Brain microvascular endothelial cell (primary cell): ENCODE results near the gene LRSAM1.

Source experiments
- DNase-seq: peaks from one replicate; pipeline ENCODE4 v3.0.0-alpha.2; 2020
- H3K27ac ChIP-seq: fragments of 250-450 bp; sonication (Bioruptor Pico); 2 replicates; pipeline ENCODE4 v1.5.1; 2020; ENCODE audit warnings: mild to moderate bottlenecking, moderate library complexity
- H3K27me3 ChIP-seq: fragments of 250-450 bp; sonication (Bioruptor Pico); replicated peaks from 2 replicates; pipeline ENCODE4 v1.5.1; 2020; ENCODE audit warnings: mild to moderate bottlenecking
- H3K36me3 ChIP-seq: fragments of 250-450 bp; sonication (Bioruptor Pico); replicated peaks from 2 replicates; pipeline ENCODE4 v1.5.1; 2020; ENCODE audit warnings: mild to moderate bottlenecking
- H3K4me3 ChIP-seq: 2 replicates; pipeline ENCODE4 v1.5.1; 2011; ENCODE audit warnings: low read depth, mild to moderate bottlenecking, control low read depth, low read length, moderate library complexity
- in situ Hi-C: cut with HindIII; loops from 2 replicates; pipeline ENCODE4 v1.10.0; 2017; ENCODE audit warnings: low sequenced_read_pairs, low pct_ligation_motif_present
- TF ChIP-seq, protein P1 (sequence below): IDR thresholded peaks from 2 replicates; pipeline ENCODE4 v1.5.1; 2011; ENCODE audit warnings: low read depth, mild to moderate bottlenecking, moderate library complexity, low read length, control low read depth, inconsistent platforms; ENCODE audit errors: missing control alignments

Gene LRSAM1

GRCh38 chr9:127422787-127423186 is 28.5 kb upstream of the LRSAM1 start:
- in situ Hi-C loops: no loop called here
- DNase-seq: no peak
- TF ChIP-seq, protein P1, sequence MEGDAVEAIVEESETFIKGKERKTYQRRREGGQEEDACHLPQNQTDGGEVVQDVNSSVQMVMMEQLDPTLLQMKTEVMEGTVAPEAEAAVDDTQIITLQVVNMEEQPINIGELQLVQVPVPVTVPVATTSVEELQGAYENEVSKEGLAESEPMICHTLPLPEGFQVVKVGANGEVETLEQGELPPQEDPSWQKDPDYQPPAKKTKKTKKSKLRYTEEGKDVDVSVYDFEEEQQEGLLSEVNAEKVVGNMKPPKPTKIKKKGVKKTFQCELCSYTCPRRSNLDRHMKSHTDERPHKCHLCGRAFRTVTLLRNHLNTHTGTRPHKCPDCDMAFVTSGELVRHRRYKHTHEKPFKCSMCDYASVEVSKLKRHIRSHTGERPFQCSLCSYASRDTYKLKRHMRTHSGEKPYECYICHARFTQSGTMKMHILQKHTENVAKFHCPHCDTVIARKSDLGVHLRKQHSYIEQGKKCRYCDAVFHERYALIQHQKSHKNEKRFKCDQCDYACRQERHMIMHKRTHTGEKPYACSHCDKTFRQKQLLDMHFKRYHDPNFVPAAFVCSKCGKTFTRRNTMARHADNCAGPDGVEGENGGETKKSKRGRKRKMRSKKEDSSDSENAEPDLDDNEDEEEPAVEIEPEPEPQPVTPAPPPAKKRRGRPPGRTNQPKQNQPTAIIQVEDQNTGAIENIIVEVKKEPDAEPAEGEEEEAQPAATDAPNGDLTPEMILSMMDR: no peak
- Histone ChIP-seq H3K27ac (no peak overlapping the region), H3K27me3 (no peaks in the 10 kb centered on the region), H3K4me3 (peak overlapping the region; percentile 95), H3K36me3 (no peaks in the 10 kb centered on the region)

GRCh38 chr9:127423476-127423933 is 27.8 kb upstream of the LRSAM1 start:
- TF ChIP-seq, protein P1: no peak
- in situ Hi-C loops: no loop called here
- H3K27ac ChIP-seq: peak overlapping the region; percentile 76

GRCh38 chr9:127423934-127424675 is 27.2 kb upstream of the LRSAM1 start, which contains the start of gene ZNF79:
TSS of gene ZNF79 (plus strand) at chr9:127424382. CDS start at chr9:127424788, 406 bp downstream.
- H3K27me3 ChIP-seq: no peaks in the 10 kb centered on the region
- peak within 1 kb of the TSS; percentile 76 for H3K27ac ChIP-seq
- in situ Hi-C loops: no loop called here
- DNase-seq: peak; percentile 91
- H3K36me3 ChIP-seq: peaks cover 5% of the 10 kb centered on the region
- TF ChIP-seq, protein P1: no peak
- H3K4me3 ChIP-seq: peak within 1 kb of the TSS; percentile 95

More at GRCh38 chr9:127423476-127423933, 27.8 kb upstream of the LRSAM1 start:
- DNase-seq: no peak
- Histone ChIP-seq H3K36me3 (peaks cover under 1% of the 10 kb centered on the region), H3K4me3 (peak overlapping the region; percentile 95), H3K27me3 (no peaks in the 10 kb centered on the region)

DNA sequence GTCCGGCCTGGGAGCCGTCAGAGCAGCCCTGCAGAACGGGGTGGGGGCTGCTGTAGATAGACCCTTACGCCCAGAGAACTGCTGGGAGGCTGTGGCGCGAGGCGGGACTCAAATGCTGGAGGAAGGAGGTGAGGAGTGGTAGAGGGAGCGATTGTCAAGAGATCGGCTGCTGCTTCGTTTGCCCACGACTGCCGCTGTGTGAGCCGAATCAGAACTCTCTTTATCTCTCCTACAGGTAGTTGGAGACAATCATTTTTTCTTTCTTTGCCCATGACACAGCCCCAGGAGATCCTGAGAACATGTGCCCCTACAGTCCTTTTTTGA is 26.7 kb upstream of the LRSAM1 start:
- DNase-seq: no peak
- Histone ChIP-seq H3K4me3 (peak overlapping the region; percentile 95), H3K36me3 (peaks cover 5% of the 10 kb centered on the region), H3K27me3 (no peaks in the 10 kb centered on the region), H3K27ac (peak overlapping the region; percentile 76)
- TF ChIP-seq, protein P1: no peak
- in situ Hi-C loops: no loop called here

- in situ Hi-C loops: no loop called here
- TF ChIP-seq, protein P1: no peak
- DNase-seq: no peak
- H3K36me3 ChIP-seq: peaks cover 11% of the 10 kb centered on the region
- H3K27ac ChIP-seq: no peak overlapping the region
- H3K4me3 ChIP-seq: no peak overlapping the region
- no peaks in the 10 kb centered on the region for H3K27me3 ChIP-seq
Measured at GRCh38 chr9:127426756-127427155, 24.6 kb upstream of the LRSAM1 start.

DNA sequence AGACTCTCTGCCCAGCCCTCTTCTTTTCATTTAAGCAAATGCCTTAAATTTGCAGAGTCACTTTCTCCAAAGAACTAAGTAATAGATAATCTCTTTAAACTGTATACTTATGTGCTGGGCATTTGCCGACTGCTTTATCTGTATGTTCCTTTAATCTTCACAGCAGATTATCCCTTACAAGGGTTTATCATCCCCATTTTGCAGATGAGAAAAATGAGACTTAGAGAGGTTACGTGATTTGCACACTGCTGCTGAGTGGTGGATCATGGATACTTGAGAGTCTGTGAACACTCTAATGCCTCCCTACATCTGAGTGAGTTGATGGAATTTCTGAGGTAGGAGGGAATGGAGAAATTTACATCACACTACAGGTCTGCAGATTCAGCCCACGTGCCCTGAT is 23.0 kb upstream of the LRSAM1 start:
- TF ChIP-seq, protein P1: no peak
- peaks cover 16% of the 10 kb centered on the region for H3K36me3 ChIP-seq
- H3K27me3 ChIP-seq: no peaks in the 10 kb centered on the region
- H3K4me3 ChIP-seq: no peak overlapping the region
- in situ Hi-C loops: no loop called here
- no peak for DNase-seq
- no peak overlapping the region for H3K27ac ChIP-seq
